Fibroblast of skin of right biceps (primary cell): ENCODE measurements around the gene SRP68.
"Not testable (repeated sequence)": the region's sequence is repeated elsewhere in the genome, so short reads cannot be mapped to it uniquely, and the experiment has no call there.

Source experiments
- DNase-seq: peaks from one replicate; pipeline ENCODE4 v3.0.0-alpha.2; 2013

Gene SRP68

DNA sequence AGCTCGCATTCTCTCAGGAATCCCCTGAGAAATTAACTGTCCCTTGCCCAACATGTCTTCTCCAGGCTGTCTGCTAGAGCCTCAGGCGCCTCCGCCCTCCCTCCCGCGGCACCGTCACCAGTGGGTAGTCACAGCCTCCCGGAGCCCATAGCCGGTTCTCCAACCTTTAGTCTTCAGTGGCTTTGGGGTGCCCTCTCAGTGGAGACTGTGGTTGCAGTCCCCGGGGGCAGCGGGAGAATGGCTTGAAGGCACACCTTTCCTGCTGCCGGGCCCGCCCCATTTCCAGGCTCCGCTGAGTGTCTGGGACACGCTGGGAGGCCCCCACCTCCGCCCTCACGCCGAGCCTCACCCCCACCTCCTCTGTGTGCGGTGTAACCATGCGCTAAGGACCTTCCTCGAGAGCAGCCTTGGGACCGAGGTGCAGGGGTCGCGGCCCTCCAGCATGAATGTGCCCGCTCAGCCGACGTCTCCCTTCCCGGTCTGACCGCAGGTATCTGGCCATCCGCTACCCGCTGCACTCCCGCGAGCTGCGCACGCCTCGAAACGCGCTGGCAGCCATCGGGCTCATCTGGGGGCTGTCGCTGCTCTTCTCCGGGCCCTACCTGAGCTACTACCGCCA lies 3.9 kb upstream of the SRP68 start:
- DNase-seq, result no peak

DNA sequence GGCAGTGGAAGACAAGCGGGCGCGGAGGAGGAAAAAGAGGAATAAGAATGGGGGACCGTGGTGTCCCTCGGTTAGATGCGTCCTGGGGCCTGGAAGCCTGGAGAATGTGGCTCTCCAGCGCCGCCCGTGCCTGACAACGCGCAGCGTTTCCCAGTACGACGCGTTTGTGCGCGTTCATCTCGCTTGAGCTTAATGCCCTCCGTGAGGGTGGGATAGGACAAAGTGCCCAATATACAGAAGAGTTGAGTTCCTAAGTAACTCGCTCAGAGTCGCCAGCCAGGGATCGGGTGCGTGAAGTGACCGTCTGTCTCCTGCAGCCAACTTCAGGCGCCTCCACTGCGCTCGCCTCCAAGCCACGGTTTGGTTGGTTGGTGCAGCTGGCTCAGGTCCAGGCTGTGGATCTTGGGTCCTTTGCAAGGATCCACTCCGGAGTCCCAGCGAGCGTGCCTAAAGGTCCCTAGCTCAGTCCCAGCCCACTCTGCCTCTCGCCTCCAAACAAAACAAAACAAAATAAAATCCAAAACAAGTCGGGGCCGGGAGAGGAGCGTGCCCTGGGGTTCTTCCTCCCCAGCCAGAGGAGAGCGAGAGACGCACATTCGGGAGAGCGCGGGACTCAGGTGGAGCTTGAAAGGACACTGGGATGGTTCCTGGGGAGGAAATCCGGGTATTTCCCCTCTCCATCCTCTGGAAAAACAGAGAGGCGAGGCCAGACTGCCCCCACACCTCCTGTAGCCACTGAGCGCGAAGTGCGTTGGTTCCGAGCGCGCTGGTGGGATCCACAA lies 3.2 kb upstream of the SRP68 start:
- DNase-seq, result no peak

DNA sequence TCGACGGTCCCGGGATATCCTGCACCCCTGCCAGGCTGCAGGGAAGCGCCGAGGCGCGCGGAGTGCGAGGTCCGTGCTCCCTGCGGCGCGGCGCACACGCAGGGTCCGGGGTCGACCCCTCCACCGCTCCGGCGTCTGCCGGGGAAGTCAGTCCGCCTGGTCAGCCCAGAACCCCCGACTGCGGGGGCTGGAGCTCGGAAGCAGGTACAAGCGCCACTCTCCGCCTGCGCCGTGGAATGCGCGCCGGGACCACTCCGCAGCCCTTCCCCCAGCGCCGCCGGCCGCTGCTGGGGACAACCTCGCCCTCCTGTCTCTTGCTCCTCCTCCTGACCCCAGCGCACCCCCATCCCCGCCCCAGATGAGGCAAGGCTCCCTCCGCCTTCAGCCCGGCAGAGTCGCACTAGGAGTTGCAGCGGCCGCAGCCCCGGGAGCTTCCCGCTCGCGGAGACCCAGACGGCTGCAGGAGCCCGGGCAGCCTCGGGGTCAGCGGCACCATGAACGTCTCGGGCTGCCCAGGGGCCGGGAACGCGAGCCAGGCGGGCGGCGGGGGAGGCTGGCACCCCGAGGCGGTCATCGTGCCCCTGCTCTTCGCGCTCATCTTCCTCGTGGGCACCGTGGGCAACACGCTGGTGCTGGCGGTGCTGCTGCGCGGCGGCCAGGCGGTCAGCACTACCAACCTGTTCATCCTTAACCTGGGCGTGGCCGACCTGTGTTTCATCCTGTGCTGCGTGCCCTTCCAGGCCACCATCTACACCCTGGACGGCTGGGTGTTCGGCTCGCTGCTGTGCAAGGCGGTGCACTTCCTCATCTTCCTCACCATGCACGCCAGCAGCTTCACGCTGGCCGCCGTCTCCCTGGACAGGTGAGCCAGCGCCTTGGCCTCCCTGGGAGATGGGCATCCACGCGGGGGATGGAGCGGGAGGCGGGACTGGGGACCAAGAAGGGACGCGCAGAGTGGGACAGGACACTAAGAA lies 2.4 kb upstream of the SRP68 start, which contains the start of gene GALR2:
GALR2 (plus strand) TSS at position 392 of the 974 bp plus-strand sequence; CDS start at position 495, 103 bp downstream.
- no peak for DNase-seq

DNA sequence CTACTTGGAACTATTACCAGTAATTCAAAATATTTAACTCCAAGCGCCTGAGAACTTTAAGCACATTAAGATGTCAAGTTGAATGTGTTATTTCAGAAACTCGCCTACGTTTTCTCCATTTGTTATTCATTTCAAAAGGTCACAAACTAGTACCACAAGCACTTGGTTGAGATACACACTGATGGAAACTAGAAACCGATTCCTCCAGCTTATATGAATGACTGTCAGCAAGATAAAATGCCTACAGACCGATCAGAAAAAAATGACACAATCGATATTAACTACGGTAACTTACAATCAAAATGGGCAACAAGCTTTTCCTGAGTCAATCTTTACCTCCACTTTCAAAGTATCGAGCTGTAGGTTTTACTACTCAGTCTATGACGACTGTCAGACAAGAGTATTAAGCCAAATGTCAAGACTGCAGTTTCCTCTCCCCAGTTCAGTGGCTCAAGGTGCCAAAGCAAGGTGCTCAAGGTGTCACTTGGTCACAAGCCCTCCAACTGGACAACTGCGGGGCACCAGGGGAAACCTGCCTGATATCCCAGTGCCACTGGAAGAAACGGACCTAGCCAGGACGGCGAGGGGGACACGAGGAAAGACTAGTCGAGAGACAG lies 678 bp downstream of the SRP68 start:
- DNase-seq, result no peak

DNA sequence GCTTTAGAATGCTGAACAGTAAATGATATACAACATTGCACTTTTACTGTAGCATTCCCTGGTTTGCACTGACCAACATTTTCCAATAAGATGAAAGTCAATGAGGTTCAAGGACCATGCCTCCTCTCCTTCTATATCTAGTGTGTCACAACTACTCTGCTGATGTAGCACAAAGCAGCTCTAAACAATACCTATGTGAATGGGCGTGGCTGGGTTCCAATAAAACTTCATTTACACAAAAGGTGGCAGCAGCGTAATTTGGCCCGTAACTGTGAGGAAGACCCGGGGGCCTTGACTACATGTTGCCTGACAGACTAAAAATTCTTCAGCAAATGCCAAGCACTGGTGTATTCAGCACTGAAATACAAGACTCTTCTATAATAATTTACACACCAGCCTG lies 6.5 kb downstream of the SRP68 start:
- DNase-seq, result no peak

DNA sequence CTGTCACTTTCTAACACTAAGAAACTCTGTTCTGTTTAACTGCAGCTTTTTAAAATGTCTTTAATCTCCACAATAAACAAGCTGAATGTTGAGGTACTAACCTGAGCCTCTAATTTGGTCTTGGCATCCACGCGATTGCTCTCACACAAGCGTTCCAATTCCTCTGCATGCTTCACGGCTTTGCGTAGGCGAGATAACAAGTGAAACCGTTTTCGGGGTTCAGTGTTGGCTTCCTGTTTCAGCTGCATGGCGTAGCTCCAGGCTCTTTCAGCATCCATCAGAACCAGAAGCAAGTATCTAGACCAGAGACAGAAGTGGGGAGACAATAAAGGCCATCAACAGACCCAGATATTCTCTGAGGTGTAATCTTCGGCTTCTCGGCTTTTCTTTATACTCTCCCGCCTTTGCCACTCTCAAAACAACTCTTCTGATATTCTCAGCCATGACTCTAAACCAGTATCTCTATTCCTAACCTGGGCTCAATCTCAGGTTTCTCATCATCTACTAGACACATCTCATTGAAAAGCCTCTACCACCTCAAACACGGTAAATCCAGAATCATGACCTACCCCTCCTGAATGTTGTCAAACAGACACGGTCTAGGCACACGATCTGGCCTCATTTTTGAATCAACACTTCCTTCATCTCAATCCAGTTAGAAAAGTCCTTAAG lies 8.3 kb downstream of the SRP68 start:
- DNase-seq, result no peak

DNA sequence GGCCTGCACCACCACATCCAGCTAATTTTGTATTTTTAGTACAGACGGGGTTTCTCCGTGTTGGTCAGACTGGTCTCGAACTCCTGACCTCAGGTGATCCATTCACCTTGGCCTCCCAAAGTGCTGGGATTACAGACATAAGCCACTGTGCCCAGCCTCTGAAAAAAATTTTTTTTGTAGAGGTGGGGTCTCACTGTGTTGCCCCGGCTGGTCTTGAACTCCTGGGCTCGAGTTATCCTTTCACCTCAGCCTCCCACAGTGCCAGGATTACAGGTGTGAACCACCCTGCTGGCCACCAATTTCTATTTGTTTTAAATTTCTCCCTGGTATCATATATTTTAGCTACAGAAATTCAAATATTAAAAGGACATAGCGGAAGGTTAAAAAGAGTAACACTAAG lies 14.1 kb downstream of the SRP68 start:
- DNase-seq, result not testable (repeated sequence)

DNA sequence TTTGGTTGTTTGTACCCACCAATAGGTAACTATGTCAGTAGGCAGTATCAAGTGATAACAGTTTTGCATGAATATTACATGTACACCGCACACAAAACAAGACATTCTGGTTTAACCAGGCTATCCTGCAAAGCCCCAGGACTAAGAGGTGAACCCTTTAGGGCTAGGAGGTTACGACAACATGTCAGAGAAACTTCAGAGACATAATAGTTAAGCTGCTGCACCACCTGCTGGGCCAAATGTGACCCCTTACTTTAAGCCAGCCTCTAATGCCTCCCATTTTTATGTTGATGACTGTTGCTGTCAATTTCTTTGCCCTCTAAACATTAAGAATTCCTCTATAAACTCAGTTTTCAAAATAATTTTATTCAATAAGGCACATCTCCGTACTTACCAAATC lies 15.4 kb downstream of the SRP68 start:
- no peak for DNase-seq

DNA sequence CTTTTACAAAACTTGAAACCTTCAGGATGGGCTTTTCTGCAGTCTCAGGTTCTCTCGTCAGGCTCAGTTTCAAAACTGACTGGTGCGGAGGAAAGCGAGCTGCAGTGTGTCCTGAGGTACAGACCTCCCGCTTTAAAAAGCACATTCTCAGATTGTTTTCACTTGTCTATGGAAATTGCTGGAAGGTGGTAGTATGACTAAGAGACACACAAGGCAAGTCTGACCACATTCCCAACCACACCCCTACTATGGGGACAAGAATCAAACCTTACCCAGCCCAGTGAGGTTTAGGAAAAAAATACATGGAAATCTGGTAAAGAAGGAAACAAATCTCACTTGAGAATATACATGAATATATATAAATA lies 18.2 kb downstream of the SRP68 start:
- DNase-seq, result peak; percentile 26

DNA sequence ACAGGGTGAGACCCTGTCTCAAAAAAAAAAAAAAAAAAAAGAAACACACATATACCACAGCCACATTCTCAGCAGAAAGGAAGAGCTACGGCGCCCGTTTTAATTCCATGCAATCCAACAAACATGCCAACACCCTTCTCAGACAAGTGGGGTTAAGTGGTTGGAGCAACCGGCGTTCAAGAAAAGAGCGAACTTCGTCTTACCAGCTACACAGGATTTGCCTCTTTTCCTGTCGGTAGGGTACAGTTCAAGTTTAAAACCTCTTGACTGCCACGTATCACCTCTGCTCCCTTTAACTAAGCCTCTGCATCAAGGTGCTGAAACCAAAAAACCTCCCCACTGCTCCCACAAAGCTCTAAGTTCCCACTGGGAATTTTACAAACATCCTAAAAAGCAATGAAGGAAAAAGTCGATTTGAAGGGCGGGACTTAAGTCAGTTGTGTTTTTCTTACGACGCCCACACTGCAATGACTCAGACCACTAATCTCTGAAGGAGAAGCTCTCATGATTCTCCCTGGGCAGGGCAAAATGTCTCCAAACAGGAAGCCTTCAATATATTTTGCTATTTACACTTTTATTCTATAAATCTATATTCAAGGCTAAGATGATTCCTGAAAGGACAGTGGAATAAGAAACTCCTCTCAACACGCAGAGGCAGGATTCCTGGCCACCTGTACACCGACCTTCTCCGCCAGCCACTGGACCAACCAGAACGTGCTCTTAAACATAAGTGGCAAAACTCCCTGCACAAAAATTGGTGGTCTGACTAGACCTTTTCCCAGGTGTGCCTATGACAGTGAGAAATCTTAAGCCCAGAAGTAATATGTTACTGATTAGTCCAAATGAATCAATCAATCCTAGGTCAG lies 18.8 kb downstream of the SRP68 start:
- DNase-seq, result peak; percentile 57

DNA sequence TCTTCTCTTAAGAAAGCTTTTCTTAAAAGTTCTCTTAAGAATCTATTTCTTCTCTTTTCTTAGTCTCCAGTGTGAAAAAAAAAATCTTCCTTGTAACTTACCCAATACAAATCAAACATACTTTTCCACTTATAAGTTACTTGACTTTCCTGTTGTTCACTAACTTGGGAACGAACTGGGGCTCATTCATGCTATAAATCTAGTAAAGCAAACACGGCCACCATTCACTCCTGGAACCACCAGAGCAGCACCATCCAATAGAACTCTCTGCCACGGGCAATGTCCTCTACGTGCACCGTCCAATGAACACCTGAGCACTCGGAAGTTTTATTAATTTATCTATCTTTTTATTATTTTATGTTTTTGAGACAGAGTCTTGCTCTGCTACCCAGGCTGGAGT lies 20.8 kb downstream of the SRP68 start:
- DNase-seq, result no peak

DNA sequence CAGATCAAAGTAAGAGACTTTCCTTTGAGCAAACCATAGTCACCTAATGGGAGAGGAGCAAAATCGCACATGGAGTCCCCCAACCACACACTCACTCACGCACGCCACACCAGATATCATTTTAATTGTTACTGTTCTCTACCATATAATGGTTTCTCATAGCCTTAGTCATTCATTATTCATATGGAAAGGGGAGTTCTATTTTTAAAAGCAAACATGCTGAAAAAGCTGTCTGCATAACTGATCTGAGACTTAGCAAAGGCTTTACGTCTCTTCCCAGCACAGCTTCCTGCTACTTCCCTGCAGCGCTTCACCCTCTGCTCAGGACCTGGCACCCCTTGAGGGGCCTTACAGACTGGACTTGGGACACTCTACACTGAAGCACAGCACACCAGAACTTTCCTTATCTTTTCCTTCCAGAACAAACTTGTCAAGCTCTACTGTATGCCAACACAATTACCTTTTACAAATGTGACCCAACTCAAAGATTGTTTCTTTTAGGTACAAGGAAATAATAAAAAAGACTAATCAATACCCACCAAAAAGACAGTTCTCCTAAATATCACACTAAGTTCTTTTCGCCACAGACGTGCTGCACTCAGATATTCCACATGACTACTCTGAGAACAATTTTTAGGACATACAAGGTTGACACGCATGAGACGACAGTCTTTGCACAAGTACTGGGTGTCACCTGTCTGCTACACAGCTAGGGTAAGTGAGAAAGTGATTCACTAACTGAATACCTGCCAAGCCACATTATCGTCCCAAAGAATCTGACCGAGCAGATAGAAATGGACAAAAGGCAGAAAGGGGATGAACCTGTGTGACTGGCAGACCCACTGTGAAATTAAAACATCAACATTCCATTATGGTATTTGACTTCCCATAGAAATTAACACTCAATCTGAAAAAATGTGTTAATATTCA lies 21.5 kb downstream of the SRP68 start:
- DNase-seq, result peak; percentile 12

DNA sequence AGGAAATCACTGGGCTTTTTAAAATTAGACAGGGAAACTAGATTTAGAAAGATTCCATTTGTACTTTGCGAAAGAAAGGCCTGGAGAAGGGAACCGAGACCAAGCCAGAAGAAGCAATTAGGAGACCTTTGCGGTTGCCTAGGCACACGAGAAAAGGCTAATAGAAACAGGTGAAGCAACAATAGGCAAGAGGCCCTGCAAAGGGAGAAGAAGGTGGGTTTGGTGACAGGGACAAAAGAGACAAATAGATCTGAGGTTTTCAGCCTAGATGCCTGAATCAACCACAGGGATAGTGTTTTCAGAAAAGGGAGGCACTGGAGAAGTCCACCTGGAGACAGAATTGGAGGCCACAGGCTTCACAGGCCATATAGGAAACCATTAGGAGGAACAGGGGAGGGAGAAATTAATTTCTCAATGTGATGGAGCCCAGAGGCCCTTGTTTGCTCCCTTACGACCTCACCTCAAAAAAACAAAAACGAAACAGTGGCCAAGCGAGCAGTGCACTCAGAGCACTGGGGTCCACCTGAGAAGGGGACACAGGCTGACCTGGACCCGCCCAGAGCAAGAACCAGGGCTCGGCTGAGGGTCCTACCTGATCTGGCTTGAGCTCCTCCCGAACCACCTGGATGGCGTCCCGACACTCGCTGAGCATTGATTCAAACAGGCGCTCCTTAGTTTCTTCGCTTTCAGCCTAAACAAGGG lies 22.3 kb downstream of the SRP68 start:
- DNase-seq, result no peak

DNA sequence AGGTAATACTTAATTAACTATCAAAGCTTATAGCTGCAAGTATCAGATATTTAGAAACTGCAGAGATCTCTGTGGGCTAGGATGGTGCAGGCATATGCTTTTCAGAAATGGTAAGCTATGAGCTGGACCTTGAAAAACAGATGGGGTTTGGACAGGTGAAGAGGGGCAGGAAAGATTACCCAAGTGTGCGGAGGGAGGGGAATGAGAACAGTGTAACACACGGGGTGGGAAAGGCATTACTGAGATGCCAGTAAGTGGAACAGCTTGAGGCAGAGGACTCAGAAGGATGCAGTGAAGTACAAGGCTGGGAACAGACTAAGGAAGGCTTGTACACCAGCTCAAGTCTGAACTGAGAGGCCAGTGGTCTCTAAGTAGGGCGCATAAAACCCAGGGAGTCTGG lies 23.1 kb downstream of the SRP68 start:
- DNase-seq, result no peak

DNA sequence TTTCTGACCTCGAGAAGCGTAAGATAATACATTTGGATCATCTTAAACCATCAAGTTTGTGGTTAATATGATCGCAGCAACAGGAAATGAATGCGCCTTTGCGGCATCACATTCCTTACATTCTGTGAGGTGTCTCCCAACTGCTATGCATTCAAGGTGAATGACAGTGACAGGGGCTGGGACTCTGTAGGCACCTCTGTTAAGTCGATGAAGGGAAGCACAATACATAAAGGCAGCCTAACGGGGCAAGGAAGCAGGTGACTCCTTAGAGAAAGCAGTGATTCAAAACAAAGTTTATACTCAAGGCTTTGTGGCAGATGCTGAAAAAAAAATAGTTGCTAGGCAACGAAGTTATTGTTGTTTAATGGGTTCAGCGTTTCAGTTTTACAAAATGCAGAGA lies 23.6 kb downstream of the SRP68 start:
- DNase-seq, result peak; percentile 69

DNA sequence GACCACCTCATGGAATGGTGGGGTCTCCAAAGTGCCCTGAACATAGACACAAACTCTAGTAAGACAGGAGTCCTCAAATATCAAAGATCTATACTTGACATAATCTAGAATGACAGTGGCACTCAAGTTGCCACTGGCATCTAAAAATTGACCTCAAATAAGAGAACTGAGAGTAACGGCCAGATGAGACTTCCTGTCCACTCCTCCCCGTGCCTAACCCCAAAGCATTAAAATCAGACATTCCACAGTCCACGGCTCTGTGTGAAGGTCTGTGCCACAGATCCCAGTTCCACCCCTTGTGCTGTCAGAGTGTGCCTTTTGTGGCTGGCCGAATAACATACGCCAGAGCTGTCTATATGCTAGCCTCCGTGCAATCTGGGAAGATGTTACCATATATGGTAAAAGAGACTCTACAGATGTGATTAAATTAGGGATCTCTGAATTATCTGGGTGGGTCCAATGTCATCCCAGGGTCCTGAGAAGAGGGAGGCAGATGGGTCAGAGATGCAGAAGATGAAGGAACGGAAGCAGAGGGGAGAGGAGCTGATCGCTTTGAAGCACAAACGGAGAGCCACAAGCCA lies 24.2 kb downstream of the SRP68 start:
- no peak for DNase-seq

DNA sequence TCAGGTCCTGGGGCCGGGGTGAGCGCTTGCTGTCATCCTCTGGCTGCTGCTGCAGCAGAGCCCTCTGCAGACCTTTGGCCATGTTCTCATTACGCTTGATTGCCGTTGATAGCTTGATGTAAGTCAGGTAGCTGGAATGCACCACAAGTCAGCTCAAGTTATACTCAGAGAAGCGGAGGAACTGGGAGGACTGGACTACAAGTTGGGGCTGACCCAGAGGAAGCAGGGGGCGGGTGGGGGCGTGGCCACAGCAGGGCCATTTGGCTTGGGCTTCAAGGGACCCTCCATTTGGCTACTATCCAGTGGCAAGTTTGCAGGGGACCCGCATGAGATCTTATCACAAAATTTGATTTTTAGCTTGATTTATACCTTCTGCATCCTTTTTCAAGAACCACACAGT lies 26.3 kb downstream of the SRP68 start:
- DNase-seq, result no peak

DNA sequence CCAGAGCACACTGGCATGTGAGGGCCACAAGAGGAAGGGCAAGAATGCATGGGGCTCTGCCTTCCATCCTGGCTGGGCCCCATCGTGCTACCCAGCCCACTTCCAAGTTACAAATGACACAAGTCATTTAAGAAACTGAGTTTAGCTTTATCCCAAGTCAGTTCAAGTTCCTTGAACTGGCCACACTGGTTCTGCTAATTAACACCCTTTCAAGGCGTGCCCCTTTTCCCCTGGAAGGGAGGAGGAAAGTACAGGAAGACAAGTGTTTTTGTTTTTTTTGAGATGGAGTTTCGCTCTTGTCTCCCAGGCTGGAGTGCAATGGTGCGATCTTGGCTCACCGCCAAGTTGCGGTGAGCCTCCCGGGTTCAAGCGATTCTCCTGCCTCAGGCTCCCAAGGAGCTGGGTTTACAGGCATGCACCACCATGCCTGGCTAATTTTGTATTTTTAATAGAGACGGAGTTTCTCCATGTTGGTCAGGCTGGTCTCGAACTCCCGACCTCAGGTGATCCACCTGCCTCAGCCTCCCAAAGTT lies 27.8 kb downstream of the SRP68 start:
- not testable (repeated sequence) for DNase-seq

DNA sequence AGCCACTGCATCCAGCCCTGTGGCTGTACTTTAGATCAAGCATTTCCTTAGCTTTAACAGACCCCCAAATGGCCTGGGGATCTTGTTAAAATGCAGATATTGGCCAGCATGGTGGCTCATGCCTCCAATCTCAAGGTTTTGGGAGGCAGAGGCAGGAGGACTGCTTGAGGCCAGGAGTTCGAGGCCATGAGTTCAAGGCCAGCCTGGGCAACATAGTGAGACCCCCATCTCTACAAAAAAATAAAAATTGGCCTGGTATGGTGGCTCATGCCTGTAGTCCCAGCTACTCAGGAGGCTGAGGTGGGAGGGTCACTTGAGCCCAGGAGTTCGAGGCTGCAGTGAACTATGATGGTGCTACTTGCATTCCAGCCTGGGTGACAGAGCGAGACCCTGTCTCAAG lies 29.4 kb downstream of the SRP68 start:
- DNase-seq, result not testable (repeated sequence)
